Occipital lobe (tissue), 2 donors: ENCODE data around the gene PTPN18. TPM values are rescaled to one million over a fixed set of nuclear protein-coding genes. Genes with fewer than 3 reads are reported as not detected.

Experiments used
- DNase-seq: peaks from one replicate; lab custom pipeline; 2025; lab: John Stamatoyannopoulos, UW
- total RNA-seq: library from RNA; depleted of rRNA; stranded (reverse); fragments of >200 nt; gene quantifications from one replicate; pipeline ENCODE4 v1.2.3, GENCODE V29; 2014

Gene PTPN18
- total RNA-seq, 1 donor from 2014 or later, result 16.7 TPM

GRCh38 chr2:130339885-130340745 lies 15.7 kb upstream of the PTPN18 start:
- DNase-seq, result no peak

DNA sequence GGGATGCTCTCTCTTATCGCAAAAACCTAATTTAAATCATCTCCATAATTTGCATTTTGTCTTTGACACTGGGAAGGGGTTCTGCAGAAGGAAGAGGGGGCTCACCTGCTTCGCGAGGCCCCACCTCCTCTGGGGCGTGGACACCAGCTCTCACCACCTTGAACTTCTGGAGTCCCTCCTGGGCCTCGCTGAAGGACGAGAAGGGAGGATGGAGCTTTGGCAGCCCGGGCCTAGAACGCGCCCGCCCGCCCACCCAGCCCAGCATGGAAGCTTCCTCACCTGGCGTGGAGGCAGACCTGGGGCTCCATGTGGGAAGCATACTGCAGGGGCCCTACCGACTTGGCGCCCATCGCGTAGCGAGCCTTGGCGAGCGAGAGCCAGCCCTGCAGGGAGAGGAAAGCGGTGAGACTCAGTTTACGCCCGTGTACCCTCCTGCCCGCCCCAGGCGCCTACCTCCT lies 14.3 kb upstream of the PTPN18 start:
- no peak for DNase-seq

DNA sequence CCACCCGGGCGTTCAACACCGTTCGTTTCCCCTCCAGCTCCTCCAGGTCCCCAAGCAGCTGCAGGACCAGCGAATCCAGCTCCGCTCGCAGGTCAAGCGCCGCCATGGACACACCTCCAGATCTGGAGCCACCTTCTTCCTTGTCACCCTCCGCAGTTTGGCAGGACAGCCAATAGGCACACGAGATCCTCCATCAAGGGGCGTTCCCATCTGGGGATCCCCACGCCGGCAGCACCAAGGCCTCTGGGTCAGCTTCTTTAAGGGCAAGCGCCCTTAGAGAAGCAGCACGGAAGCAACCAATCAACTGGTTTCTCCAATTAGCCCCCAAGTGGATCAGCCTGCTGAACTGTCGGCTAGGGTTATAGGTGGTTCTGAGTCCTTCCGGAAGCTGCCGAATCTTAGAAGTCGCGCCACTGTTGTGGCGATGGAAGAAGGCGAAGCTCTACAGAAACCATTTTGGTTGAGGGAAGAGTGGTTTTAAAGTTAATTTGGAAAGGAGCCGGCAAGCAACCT lies 13.8 kb upstream of the PTPN18 start:
- DNase-seq, result peak; percentile 89

DNA sequence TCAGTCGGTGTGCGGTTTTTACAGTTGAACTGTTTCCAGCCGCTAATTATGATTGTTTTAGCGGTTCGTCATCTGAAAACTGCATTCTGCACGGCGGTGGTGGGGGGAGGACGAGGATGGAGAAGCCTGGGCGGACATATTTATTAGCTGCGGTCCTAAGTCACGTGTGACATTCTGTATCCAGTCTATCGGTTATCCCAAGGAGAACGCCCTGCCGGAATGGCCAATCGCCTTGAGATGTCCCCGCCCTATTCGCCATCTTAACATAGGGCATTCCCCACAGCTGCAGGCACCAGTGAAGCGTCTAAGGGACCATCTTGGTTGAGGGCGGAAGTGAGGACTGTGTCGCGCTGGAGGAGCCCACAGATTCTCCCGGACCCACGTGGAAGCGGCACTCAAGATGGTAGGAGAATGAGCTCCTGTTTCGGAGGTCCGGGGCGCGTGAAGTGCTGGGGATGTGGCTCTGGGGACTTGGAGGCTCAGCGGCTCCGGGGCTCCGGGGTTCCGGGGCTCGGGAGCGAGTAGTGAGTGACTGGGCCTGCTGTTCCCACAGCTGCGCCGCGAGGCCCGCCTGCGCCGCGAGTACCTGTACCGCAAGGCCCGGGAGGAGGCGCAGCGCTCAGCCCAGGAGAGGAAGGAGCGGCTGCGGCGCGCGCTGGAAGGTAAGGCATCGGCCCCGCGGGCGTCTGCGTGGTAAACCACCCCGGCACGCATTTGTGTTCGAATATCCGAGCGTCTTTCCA lies 13.2 kb upstream of the PTPN18 start, which contains the start of gene IMP4:
Gene IMP4, plus strand, starts transcription at position 365 of the 743 bp plus-strand sequence. Its CDS starts 36 bp downstream, at position 401.
- peak; percentile 99 for DNase-seq

GRCh38 chr2:130344578-130344977 lies 11.3 kb upstream of the PTPN18 start:
- DNase-seq, result no peak

GRCh38 chr2:130345091-130345490 lies 10.8 kb upstream of the PTPN18 start:
- DNase-seq, result no peak

DNA sequence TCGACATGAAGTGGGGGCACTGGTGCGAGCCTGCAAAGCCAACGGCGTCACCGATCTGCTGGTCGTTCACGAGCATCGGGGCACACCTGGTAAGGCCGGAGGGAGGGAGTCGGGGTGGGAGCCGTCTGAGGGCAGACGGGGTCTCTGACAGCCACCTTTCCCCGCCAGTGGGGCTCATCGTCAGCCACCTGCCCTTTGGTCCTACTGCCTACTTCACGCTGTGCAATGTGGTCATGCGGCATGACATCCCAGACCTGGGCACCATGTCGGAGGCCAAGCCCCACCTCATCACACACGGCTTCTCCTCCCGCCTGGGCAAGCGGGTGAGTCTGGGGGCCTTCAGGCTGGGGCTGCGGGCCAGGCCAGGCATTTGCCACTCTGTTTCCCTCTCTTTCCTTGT lies 10.2 kb upstream of the PTPN18 start:
- DNase-seq, result no peak

DNA sequence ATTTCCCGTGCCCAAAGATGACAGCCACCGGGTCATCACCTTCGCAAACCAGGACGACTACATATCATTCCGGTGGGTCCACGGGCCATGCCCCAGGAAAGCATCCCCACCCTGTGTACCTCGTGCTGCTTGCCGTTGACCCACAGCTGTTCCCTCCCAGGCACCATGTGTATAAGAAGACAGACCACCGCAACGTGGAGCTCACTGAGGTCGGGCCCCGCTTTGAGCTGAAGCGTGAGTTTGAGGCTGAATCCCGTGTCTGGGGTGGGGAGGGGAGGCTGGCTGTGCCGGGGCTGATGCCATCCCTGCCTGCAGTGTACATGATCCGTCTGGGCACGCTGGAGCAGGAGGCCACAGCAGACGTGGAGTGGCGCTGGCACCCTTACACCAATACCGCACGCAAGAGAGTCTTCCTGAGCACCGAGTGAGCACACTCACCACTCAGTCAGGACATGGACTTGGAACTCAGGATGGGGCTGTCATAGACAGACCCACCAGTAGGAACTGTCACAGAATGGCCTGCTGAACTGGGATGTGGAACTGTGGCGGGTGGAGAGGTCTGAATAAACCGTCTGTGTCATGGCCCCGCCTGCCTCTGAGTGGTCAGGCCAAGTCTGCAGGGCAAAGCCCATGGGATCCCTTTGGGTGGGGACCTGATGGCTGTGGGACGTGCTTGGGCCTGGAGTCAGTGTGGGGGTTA lies 9.7 kb upstream of the PTPN18 start:
- DNase-seq, result no peak

GRCh38 chr2:130346741-130347066 lies 9.2 kb upstream of the PTPN18 start:
- no peak for DNase-seq

- no peak for DNase-seq
Measured at GRCh38 chr2:130347220-130347925, 8.5 kb upstream of the PTPN18 start.

DNA sequence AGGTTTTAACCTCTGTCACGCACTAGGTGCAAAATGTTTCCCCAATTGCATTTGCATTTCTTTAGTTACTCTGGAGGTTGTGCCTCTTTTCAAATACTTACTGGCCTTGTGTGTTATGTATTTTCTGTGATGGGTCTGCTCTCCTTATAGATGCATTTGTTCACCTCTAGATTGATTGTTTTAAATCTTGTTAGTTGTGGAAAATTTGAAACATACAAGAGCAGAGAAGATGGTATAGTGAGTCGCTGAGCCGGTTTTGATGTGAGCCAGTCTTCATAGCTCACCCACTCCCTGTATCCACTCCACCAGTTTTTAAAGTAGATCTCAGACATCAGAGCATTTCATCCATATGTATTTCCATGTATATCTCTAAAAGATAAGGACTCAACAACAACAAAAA lies 6.7 kb upstream of the PTPN18 start:
- DNase-seq, result no peak

DNA sequence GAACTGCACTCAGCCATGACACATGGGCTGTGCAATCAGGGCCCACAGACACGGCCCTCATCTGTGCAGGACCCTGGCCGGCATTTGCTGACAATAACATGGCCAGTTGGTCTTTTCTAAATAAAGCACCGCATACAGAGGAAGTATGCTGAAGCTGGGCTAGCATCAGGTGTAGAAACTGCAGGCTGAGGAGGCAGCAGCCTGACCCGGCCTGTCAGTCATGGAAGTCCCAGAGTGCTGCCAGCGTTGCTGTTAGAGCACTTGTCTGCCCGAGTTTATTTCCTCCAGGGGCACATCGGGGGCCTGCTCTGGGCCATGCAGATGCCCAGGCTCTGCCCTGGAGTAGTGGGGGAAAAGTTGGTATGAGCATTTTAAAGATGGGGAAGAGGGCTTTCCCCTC lies 4.1 kb upstream of the PTPN18 start:
- no peak for DNase-seq

DNA sequence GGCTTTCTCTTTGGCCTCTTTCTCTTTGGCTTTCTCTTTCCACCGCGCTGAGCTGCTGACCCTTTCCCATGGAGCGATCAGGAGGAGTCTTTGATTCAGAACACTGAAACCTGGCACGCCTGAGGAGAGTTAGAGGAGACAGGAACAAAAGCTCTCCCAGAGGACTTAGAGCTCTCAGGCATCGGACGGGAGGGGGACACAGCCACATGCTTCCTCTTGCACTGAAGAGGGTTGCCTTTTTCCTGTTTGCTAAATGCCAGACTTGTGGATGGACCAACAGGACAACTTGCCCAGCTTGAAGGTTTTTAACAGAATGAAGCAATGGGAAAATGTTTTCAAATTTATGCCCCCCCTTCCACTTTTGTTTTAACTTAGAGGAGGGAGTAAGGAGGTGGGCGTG lies 3.6 kb upstream of the PTPN18 start:
- DNase-seq, result no peak

- no peak for DNase-seq
Measured at GRCh38 chr2:130353291-130354138, 2.3 kb upstream of the PTPN18 start.

DNA sequence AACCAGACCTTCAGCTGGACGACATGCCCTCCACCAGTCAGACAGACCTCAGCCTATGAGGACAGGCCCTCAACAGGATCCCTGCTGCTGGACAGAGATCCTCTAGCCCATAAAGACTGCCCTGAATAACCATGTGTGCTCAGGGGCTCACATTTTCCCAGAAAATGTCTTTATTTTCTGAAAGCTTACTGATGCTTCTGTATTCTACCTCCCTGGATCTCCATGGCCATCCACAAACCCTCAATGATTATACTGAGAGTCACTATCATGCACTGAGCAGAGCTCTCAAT lies 1.8 kb upstream of the PTPN18 start:
- no peak for DNase-seq

- no peak for DNase-seq
Measured at GRCh38 chr2:130355172-130355577, 681 bp upstream of the PTPN18 start.

- no peak for DNase-seq
Measured at GRCh38 chr2:130357864-130358263, 2.0 kb downstream of the PTPN18 start.

- no peak for DNase-seq
Measured at GRCh38 chr2:130358420-130359350, 2.8 kb downstream of the PTPN18 start.

DNA sequence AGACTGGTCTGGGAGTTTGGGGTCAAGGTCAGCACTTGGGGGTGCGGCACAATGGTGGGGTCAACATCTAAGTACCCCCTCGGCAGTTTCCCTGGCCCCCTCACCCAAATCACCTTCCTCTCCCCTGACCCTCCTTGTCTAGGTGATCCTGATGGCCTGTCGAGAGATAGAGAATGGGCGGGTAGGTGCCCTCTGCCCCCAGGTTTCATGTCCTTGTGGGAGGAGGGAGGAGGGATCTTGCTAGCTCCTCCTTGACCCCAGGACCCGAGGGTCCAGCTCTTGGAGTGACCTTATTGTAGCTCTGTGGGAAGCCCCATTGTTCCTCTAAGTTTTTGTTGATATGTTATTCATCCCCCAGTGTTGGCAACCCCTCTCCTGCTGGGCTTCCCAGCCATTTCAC lies 3.6 kb downstream of the PTPN18 start:
- DNase-seq, result no peak
